ENCODE data around the gene ADARB2. TPM values are rescaled to one million over a fixed set of nuclear protein-coding genes. Genes with fewer than 3 reads are reported as not detected.

Gene ADARB2
- total and polyA plus RNA-seq, 10 of the 15 experiments (the other 5 are each of a cell fraction or from before 2014, with no cell fraction given) = 0.02 to 4.1 (median 0.76) TPM

DNA sequence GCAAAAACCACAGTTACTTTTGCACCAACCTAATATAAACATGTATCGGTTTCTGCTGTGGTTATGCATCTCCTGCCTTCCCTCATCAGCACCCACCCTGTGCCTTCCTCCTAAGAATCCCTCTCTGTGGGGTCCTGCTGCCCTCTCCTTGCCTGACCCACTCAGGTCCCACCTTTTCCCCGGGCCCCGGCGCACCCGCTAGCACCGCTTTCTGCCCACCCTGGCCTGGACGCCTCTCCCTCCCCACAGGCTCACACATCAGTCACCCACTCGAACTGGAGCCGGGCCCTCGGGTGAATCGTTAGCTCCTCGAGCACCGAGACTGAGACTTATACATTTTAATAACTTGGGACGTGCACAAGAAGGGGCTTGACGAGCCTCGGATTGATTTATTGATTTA is 110.5 kb downstream of the ADARB2 start (continued):
- no peak for TF ChIP-seq RAD21 (IDR thresholded peaks at IDR 0.05; ENCODE audit: insufficient read depth, low read depth, low read length)
- no peak for TF ChIP-seq TCF12 (IDR thresholded peaks at IDR 0.05; ENCODE audit: low read depth, low read length)
- TF ChIP-seq, protein P1, sequence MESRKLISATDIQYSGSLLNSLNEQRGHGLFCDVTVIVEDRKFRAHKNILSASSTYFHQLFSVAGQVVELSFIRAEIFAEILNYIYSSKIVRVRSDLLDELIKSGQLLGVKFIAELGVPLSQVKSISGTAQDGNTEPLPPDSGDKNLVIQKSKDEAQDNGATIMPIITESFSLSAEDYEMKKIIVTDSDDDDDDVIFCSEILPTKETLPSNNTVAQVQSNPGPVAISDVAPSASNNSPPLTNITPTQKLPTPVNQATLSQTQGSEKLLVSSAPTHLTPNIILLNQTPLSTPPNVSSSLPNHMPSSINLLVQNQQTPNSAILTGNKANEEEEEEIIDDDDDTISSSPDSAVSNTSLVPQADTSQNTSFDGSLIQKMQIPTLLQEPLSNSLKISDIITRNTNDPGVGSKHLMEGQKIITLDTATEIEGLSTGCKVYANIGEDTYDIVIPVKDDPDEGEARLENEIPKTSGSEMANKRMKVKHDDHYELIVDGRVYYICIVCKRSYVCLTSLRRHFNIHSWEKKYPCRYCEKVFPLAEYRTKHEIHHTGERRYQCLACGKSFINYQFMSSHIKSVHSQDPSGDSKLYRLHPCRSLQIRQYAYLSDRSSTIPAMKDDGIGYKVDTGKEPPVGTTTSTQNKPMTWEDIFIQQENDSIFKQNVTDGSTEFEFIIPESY (IDR thresholded peaks at IDR 0.05) = no peak
- TF ChIP-seq NFXL1 (IDR thresholded peaks at IDR 0.05; ENCODE audit: borderline replicate concordance) = no peak
- TF ChIP-seq, protein P2, sequence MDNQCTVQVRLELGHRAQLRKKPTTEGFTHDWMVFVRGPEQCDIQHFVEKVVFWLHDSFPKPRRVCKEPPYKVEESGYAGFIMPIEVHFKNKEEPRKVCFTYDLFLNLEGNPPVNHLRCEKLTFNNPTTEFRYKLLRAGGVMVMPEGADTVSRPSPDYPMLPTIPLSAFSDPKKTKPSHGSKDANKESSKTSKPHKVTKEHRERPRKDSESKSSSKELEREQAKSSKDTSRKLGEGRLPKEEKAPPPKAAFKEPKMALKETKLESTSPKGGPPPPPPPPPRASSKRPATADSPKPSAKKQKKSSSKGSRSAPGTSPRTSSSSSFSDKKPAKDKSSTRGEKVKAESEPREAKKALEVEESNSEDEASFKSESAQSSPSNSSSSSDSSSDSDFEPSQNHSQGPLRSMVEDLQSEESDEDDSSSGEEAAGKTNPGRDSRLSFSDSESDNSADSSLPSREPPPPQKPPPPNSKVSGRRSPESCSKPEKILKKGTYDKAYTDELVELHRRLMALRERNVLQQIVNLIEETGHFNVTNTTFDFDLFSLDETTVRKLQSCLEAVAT (IDR thresholded peaks at IDR 0.05) = no peak
- no peak for TF ChIP-seq BCL11A (IDR thresholded peaks at IDR 0.05; ENCODE audit: low read depth, low read length)
- no peak for TF ChIP-seq JUND (IDR thresholded peaks at IDR 0.05; ENCODE audit: low read depth, low read length)
- no peak for TF ChIP-seq CREM (IDR thresholded peaks at IDR 0.05; ENCODE audit: low read depth)
- no peak for TF ChIP-seq SMC3 (IDR thresholded peaks at IDR 0.05; ENCODE audit: borderline replicate concordance, low read length)
- TF ChIP-seq TBL1XR1 (IDR thresholded peaks at IDR 0.05; ENCODE audit: low read depth, low read length) = no peak
- TF ChIP-seq, protein P3, sequence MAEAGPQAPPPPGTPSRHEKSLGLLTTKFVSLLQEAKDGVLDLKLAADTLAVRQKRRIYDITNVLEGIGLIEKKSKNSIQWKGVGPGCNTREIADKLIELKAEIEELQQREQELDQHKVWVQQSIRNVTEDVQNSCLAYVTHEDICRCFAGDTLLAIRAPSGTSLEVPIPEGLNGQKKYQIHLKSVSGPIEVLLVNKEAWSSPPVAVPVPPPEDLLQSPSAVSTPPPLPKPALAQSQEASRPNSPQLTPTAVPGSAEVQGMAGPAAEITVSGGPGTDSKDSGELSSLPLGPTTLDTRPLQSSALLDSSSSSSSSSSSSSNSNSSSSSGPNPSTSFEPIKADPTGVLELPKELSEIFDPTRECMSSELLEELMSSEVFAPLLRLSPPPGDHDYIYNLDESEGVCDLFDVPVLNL (IDR thresholded peaks at IDR 0.05; ENCODE audit: low read depth, low read length) = no peak

All from GM12878 (cell line).